Activated naive CD8-positive, alpha-beta T cell treated with anti-CD3 and anti-CD28 coated beads for 36 hours (primary cell): ENCODE data around the gene GBX2. TPM values are rescaled to one million over a fixed set of nuclear protein-coding genes. Genes with fewer than 3 reads are reported as not detected.
"Not testable (repeated sequence)": the region's sequence is repeated elsewhere in the genome, so short reads cannot be mapped to it uniquely, and the experiment has no call there.

Source experiments
- DNase-seq: peaks from one replicate; pipeline ENCODE4 v3.0.0; 2021
- H3K27ac Mint-ChIP-seq: one replicate; pipeline ENCODE4 v1.8.0; 2022; ENCODE audit warnings: mild to moderate bottlenecking, moderate library complexity, mixed read lengths
- H3K27me3 Mint-ChIP-seq: one replicate; pipeline ENCODE4 v1.8.0; 2022; ENCODE audit warnings: mild to moderate bottlenecking, mixed read lengths
- H3K36me3 Mint-ChIP-seq: one replicate; pipeline ENCODE4 v1.8.0; 2021; ENCODE audit warnings: mild to moderate bottlenecking, mixed read lengths
- H3K4me1 Mint-ChIP-seq: one replicate; pipeline ENCODE4 v1.8.0; 2021; ENCODE audit warnings: mixed read lengths
- H3K4me3 Mint-ChIP-seq: one replicate; pipeline ENCODE4 v1.8.0; 2022; ENCODE audit warnings: mild to moderate bottlenecking, moderate library complexity, mixed read lengths
- H3K9me3 Mint-ChIP-seq: one replicate; pipeline ENCODE4 v1.8.0; 2022; ENCODE audit warnings: mixed read lengths
- total RNA-seq, 2 experiments: library from RNA; stranded (reverse); gene quantifications; one replicate each; pipeline ENCODE4 v1.2.3, GENCODE V29; 2021

The GBX2 gene
- total RNA-seq, 2 experiments from 2014 or later = not detected

GRCh38 chr2:236157366-236157765 lies 10.8 kb downstream of the GBX2 start:
- peaks cover 10% of the 10 kb centered on the region for H3K9me3 Mint-ChIP-seq
- peaks cover 56% of the 10 kb centered on the region for H3K27me3 Mint-ChIP-seq
- no peak overlapping the region for H3K4me3 Mint-ChIP-seq
- no peaks in the 10 kb centered on the region for H3K4me1 Mint-ChIP-seq
- no peaks in the 10 kb centered on the region for H3K36me3 Mint-ChIP-seq
- DNase-seq = no peak
- no peak overlapping the region for H3K27ac Mint-ChIP-seq

- peaks cover 51% of the 10 kb centered on the region for H3K27me3 Mint-ChIP-seq
- no peak for DNase-seq
- H3K9me3 Mint-ChIP-seq = peaks cover 11% of the 10 kb centered on the region
- H3K27ac Mint-ChIP-seq = no peak overlapping the region
- H3K36me3 Mint-ChIP-seq = no peaks in the 10 kb centered on the region
- H3K4me3 Mint-ChIP-seq = no peak overlapping the region
- no peaks in the 10 kb centered on the region for H3K4me1 Mint-ChIP-seq
Measured at GRCh38 chr2:236156860-236157194, 11.4 kb downstream of the GBX2 start.

GRCh38 chr2:236156095-236156859 lies 11.9 kb downstream of the GBX2 start:
- H3K27me3 Mint-ChIP-seq = peaks cover 46% of the 10 kb centered on the region
- H3K4me1 Mint-ChIP-seq = no peaks in the 10 kb centered on the region
- H3K36me3 Mint-ChIP-seq = no peaks in the 10 kb centered on the region
- peaks cover 14% of the 10 kb centered on the region for H3K9me3 Mint-ChIP-seq
- no peak for DNase-seq
- H3K4me3 Mint-ChIP-seq = no peak overlapping the region
- H3K27ac Mint-ChIP-seq = no peak overlapping the region

- peaks cover 18% of the 10 kb centered on the region for H3K9me3 Mint-ChIP-seq
- H3K27me3 Mint-ChIP-seq = peaks cover 37% of the 10 kb centered on the region
- H3K4me1 Mint-ChIP-seq = no peaks in the 10 kb centered on the region
- no peaks in the 10 kb centered on the region for H3K36me3 Mint-ChIP-seq
- DNase-seq = no peak
- H3K27ac Mint-ChIP-seq = no peak overlapping the region
- H3K4me3 Mint-ChIP-seq = no peak overlapping the region
Measured at GRCh38 chr2:236155406-236155805, 12.8 kb downstream of the GBX2 start.

GRCh38 chr2:236146436-236146835 lies 21.8 kb downstream of the GBX2 start:
- Mint-ChIP-seq H3K4me1 (no peaks in the 10 kb centered on the region), H3K36me3 (no peaks in the 10 kb centered on the region), H3K27ac (no peak overlapping the region), H3K27me3 (peaks cover 35% of the 10 kb centered on the region), H3K9me3 (peaks cover 8% of the 10 kb centered on the region), H3K4me3 (no peak overlapping the region)
- no peak for DNase-seq

- H3K4me3 Mint-ChIP-seq = no peak overlapping the region
- H3K27ac Mint-ChIP-seq = no peak overlapping the region
- peaks cover 40% of the 10 kb centered on the region for H3K27me3 Mint-ChIP-seq
- no peaks in the 10 kb centered on the region for H3K9me3 Mint-ChIP-seq
- DNase-seq = no peak
- no peaks in the 10 kb centered on the region for H3K36me3 Mint-ChIP-seq
- H3K4me1 Mint-ChIP-seq = no peaks in the 10 kb centered on the region
Measured at GRCh38 chr2:236143811-236144210, 24.4 kb downstream of the GBX2 start.

DNA sequence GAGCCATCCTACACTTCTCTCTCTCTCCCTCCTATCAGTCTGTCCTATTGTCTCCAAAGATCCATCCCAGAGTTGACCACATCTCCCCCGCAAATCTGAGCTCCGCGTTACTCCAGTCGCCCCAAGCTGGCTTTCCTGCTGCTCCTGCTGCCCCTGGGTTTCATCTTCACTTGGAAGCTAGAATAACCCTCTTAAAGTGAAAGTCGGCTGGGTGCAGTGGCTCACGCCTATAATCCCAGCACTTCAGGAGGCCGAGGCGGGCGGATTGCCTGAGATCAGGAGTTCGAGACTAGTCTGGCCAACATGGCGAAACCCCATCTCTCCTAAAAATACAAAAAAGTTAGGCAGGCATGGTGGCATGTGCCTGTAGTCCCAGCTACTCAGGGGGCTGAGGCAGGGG lies 26.6 kb downstream of the GBX2 start:
- not testable (repeated sequence) for H3K27ac Mint-ChIP-seq, DNase-seq, H3K9me3 Mint-ChIP-seq, H3K4me3 Mint-ChIP-seq, H3K4me1 Mint-ChIP-seq, H3K36me3 Mint-ChIP-seq
- H3K27me3 Mint-ChIP-seq = peaks cover 42% of the 10 kb centered on the region

DNA sequence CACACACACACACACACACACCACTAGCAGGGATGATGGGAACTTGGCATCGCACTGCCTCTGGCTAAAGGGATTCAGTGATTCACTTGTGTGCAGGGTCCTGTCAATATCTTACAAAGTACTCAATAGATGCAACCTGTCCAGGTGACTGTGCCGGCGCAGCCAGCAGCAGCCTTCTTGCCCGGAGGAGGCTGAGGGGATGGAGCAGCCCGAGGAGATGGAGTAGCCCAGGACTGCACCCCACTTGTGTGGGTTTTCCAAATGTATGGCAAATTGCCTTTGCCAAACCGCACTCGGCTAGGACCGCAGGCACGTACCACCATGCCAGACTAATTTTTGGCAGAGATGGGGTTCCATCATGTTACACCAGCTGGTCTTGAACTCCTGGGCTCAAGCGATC lies 31.1 kb downstream of the GBX2 start:
- DNase-seq = no peak
- Mint-ChIP-seq H3K4me1 (no peaks in the 10 kb centered on the region), H3K27ac (no peak overlapping the region), H3K4me3 (no peak overlapping the region), H3K9me3 (no peaks in the 10 kb centered on the region), H3K27me3 (peaks cover 10% of the 10 kb centered on the region), H3K36me3 (no peaks in the 10 kb centered on the region)

DNA sequence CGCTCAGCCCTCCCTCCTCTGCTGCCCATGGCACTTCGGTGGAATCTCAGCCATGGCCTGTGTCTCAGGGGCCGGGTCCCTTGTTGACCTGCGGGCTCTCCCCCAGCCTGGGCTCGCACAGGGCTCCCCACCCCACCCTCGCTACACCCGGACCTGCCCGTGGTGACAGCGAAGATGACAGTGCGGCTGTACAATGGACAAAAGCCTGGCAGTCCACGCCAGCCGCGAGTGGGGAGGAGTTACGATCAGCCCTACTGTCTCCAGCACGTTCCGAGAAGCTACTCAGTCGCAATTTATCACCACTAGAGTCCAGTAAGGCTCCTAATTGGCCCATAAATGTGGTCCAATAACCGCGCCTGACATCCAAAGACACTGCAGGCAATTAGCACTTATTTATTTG lies 31.6 kb downstream of the GBX2 start:
- peaks cover 7% of the 10 kb centered on the region for H3K27me3 Mint-ChIP-seq
- H3K36me3 Mint-ChIP-seq = no peaks in the 10 kb centered on the region
- no peak overlapping the region for H3K4me3 Mint-ChIP-seq

DNA sequence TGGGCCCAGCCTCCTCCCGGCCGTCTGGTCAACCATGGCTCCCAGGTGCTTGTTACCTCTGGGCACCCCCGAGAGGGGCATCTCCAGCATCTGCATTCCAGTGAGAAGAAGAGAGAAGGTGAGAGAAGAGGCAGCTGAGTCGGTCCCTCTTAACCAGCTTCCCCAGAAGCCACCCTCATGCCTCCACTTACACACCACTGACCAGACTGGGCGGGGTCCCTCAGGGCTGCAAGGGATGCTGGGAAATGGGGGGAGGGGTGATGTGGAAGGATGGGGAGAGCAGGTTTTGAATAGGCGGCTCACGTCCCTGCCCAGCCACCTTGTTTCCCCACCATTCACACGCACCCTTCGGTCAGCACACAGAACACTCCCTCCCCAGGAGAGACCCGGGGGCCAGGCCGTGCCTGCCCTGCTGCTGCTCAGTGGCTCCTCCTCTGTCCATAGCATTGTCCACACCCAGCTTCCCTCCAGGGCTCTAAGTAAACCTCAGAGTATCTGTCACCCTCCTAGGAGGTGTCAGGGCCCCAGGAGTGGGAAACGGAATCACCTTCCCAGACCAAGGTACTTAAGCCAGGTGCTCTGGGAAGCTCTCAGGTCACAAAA lies 34.7 kb downstream of the GBX2 start:
- H3K4me3 Mint-ChIP-seq = no peak overlapping the region

More for the DNA sequence above, 31.6 kb downstream of the GBX2 start:
- Mint-ChIP-seq H3K27ac (no peak overlapping the region), H3K9me3 (no peaks in the 10 kb centered on the region), H3K4me1 (no peaks in the 10 kb centered on the region)
- no peak for DNase-seq

DNA sequence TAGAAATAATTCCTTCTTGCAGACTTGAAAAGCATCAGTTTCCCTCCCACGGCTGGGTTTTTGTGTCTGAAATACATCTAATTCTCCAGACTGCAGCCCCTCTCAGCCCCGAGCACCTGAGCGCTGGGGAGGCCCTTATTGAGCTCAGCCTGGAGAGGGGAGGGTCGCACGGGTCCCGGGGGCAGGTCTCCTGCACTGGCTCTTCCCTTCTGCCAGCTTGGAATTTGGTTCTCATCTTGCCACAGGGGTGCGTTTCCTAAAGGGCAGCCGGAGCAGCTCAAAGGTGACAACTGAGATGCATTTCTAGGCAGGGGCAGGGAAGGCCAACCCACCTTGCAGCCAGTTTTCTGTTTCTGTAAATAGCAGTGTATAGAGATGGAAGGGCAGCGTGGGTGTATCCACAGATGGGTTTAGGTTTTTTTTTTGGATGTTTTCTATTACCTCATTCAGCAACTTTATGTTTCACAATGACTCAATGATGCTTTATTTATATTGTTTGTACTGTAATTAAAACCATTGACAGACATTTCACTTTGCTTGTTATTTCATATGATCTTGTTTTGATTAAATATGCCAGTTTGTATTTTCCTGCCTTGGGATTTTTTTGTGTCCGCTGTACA lies 37.0 kb downstream of the GBX2 start:
- Mint-ChIP-seq H3K36me3 (no peaks in the 10 kb centered on the region), H3K4me3 (no peak overlapping the region), H3K4me1 (no peaks in the 10 kb centered on the region), H3K9me3 (no peaks in the 10 kb centered on the region), H3K27me3 (no peaks in the 10 kb centered on the region), H3K27ac (no peak overlapping the region)
- DNase-seq = no peak

More for the DNA sequence above, 34.7 kb downstream of the GBX2 start:
- no peak for DNase-seq
- Mint-ChIP-seq H3K27me3 (no peaks in the 10 kb centered on the region), H3K36me3 (no peaks in the 10 kb centered on the region), H3K4me1 (no peaks in the 10 kb centered on the region), H3K27ac (no peak overlapping the region), H3K9me3 (no peaks in the 10 kb centered on the region)

DNA sequence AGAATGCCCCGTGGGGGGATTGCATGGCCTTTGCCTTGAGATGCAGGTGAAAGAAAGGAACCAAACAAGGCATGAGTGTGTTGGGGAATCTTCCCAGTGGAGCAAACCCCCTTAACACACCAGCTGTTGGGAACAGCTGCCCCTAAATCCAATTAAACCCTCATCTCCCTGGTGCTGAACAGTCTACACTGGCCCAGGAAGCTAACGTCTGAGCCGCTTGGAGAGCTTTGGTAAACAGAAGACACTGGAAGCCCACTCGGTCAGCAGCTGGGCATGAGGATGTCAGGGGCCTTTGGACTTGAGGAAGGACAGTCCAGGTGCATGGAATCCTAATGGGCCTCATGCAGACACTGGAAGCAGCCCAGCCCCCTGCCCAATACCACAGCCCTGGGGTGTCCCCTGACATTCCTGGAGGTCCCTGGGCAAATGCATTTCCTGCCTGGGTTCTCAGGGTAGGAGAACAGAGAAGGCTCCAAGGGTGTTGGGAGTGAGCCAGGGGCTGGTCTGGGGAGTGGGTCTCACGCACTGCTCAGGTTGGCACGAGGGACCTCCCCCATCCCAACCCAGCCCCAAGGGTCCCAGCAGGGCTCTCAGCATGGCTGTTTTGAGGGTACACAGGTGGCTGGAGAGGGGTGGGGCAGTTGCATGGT lies 37.7 kb downstream of the GBX2 start:
- no peak overlapping the region for H3K4me3 Mint-ChIP-seq
- no peaks in the 10 kb centered on the region for H3K4me1 Mint-ChIP-seq
- no peak for DNase-seq
- H3K36me3 Mint-ChIP-seq = no peaks in the 10 kb centered on the region
- no peak overlapping the region for H3K27ac Mint-ChIP-seq
- no peaks in the 10 kb centered on the region for H3K27me3 Mint-ChIP-seq
- no peaks in the 10 kb centered on the region for H3K9me3 Mint-ChIP-seq

DNA sequence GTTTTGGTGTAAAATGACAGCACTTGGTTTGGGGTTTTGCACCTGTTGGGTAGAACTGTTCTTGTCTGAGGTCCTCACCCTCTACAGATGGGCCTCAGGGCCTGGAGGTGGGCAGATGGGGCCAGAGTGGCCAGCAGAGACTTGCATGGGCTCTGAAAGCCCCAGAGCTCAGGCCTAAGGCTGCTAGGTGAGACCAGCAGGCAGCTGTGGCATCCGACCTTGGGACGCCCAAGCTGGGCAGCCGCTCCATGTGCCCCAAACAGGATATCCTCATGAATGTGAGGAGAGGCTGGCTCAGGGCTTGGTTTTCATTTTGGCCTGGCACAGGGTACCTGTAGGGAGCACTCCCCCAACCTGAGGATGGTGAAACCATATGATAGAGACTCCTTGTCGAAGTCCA lies 38.3 kb downstream of the GBX2 start:
- Mint-ChIP-seq H3K27me3 (no peaks in the 10 kb centered on the region), H3K36me3 (no peaks in the 10 kb centered on the region), H3K9me3 (no peaks in the 10 kb centered on the region), H3K4me1 (no peaks in the 10 kb centered on the region), H3K27ac (no peak overlapping the region), H3K4me3 (no peak overlapping the region)
- DNase-seq = no peak

DNA sequence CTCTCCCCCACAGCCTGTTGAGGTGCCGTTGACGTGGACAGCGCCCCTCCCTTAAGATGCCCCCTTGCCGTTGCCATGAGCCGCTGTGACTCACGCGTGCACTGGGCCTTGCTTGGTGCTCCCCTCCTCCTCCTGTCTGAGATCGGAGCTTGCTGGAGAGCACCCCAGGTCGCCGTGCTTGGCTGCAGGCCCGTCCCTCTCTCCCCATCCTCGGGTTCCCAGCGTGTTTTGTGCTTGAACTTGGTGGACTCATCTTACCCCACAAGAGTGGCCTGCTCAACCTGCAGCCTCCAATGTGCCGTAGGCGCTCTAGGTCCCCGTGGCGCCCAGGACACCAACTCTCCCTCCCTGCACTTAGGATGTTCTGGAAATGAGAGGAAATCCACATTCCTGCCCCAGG lies 39.9 kb downstream of the GBX2 start:
- Mint-ChIP-seq H3K36me3 (no peaks in the 10 kb centered on the region), H3K9me3 (no peaks in the 10 kb centered on the region), H3K4me1 (no peaks in the 10 kb centered on the region), H3K4me3 (no peak overlapping the region), H3K27ac (no peak overlapping the region), H3K27me3 (no peaks in the 10 kb centered on the region)
- no peak for DNase-seq

- H3K9me3 Mint-ChIP-seq = no peaks in the 10 kb centered on the region
- no peak for DNase-seq
- no peaks in the 10 kb centered on the region for H3K36me3 Mint-ChIP-seq
- no peaks in the 10 kb centered on the region for H3K27me3 Mint-ChIP-seq
- H3K4me1 Mint-ChIP-seq = no peaks in the 10 kb centered on the region
- no peak overlapping the region for H3K27ac Mint-ChIP-seq
- no peak overlapping the region for H3K4me3 Mint-ChIP-seq
Measured at GRCh38 chr2:236127010-236127409, 41.2 kb downstream of the GBX2 start.
